A549 (cell line): ENCODE results near the gene LIMCH1. TPM values are rescaled to one million over a fixed set of nuclear protein-coding genes. Genes with fewer than 3 reads are reported as not detected.
A peak's percentile ranks its signal among the peaks of the same experiment; 100 is the strongest.
"Not testable (repeated sequence)": the region's sequence is repeated elsewhere in the genome, so short reads cannot be mapped to it uniquely, and the experiment has no call there.

Experiments
- ATAC-seq, 2 experiments: fragments of 200-7000 bp in 1 of 2; fragments of >200 bp in 1 of 2; cut with Nextera tagmentation in 1 of 2; cut with Tn5 transposase in 1 of 2; 3 replicates each; pipeline versions ENCODE4 v1.8.0 to v1.9.1; 2018 to 2020; ENCODE audit warnings: mild to moderate bottlenecking in 1 of 2, moderate library complexity in 1 of 2
- CTCF ChIA-PET: fragments of 300-600 bp; sonication (Branson Sonifier 250); formaldehyde crosslinking; extraction: SDS; loops from one replicate; lab custom pipeline; 2021; ENCODE audit warnings: antibody characterized with exemption, inconsistent platforms; lab: Yijun Ruan, JAX
- POLR2A ChIA-PET: fragments of 350-600 bp; formaldehyde crosslinking; extraction: SDS; loops from one replicate; lab custom pipeline; 2021; ENCODE audit warnings: antibody characterized with exemption, inconsistent platforms; lab: Yijun Ruan, JAX
- DNase-seq, 2 experiments: peaks; one replicate each; pipeline versions ENCODE4 v3.0.0 to v3.0.0-alpha.2; 2011 to 2016; ENCODE audit warnings: low read depth in 1 of 2, low spot score in 1 of 2
- FAIRE-seq: peaks from 2 replicates; lab custom pipeline; 2011; peaks lifted over from hg19 to GRCh38; lab: Jason Lieb, UNC
- H3K27ac ChIP-seq, 2 experiments: fragments of >200 bp; sonication (Bioruptor Twin); formaldehyde crosslinking; 3 replicates each; pipeline ENCODE4 v1.5.1; 2016 to 2017
- H3K4me1 ChIP-seq: fragments of >200 bp; sonication (Bioruptor Twin); formaldehyde crosslinking; 3 replicates; pipeline ENCODE4 v1.6.1; 2016
- H3K4me2 ChIP-seq: fragments of >200 bp; sonication (Bioruptor Twin); formaldehyde crosslinking; 3 replicates; pipeline ENCODE4 v1.6.1; 2016
- H3K4me3 ChIP-seq: fragments of >200 bp; sonication (Bioruptor Twin); formaldehyde crosslinking; 3 replicates; pipeline ENCODE4 v1.5.1; 2016
- H3K9me3 ChIP-seq: fragments of >200 bp; sonication (Bioruptor Twin); formaldehyde crosslinking; 3 replicates; pipeline ENCODE4 v1.6.1; 2016
- BHLHE40 ChIP-seq: IDR thresholded peaks from 2 replicates; pipeline ENCODE4 v1.6.1; 2012; ENCODE audit warnings: low read depth, low read length, inconsistent platforms
- CBX2 ChIP-seq: fragments of 200-600 bp; sonication (generic); IDR thresholded peaks from 2 replicates; pipeline ENCODE4 v1.6.1; 2016; ENCODE audit warnings: low read depth, mild to moderate bottlenecking, borderline replicate concordance
- CHD2 ChIP-seq: fragments of 150-350 bp; IDR thresholded peaks from 2 replicates; pipeline ENCODE4 v1.6.1; 2014; ENCODE audit warnings: low read length; ENCODE audit not compliant: partially characterized antibody
- EHMT2 ChIP-seq: fragments of 200-600 bp; sonication (generic); IDR thresholded peaks from 2 replicates; pipeline ENCODE4 v1.6.1; 2016; ENCODE audit warnings: antibody characterized with exemption, low read depth, mild to moderate bottlenecking, moderate library complexity
- FOSL2 ChIP-seq, 2 experiments: fragments of 450-650 bp in 1 of 2; fragments of >200 bp in 1 of 2; sonication (Bioruptor Twin) in 1 of 2; formaldehyde crosslinking; IDR thresholded peaks; 2 replicates each; pipeline versions ENCODE4 v1.5.0 to v1.6.1; 2016 to 2020; ENCODE audit warnings: mild to moderate bottlenecking in 1 of 2, moderate library complexity in 1 of 2
- GATA3 ChIP-seq: IDR thresholded peaks from 2 replicates; pipeline ENCODE4 v1.6.1; 2012; ENCODE audit warnings: borderline replicate concordance
- JUNB ChIP-seq: fragments of >200 bp; sonication (Bioruptor Twin); formaldehyde crosslinking; IDR thresholded peaks from 2 replicates; pipeline ENCODE4 v1.6.1; 2016
- KDM1A ChIP-seq: fragments of 200-600 bp; sonication (generic); IDR thresholded peaks from 2 replicates; pipeline ENCODE4 v1.6.1; 2016; ENCODE audit warnings: low read depth, mild to moderate bottlenecking
- MAZ ChIP-seq: fragments of 150-350 bp; IDR thresholded peaks from 2 replicates; pipeline ENCODE4 v1.6.1; 2014; ENCODE audit warnings: antibody characterized with exemption, low read depth, low read length, borderline replicate concordance
- MYC ChIP-seq: IDR thresholded peaks from 2 replicates; pipeline ENCODE4 v1.6.1; 2012; ENCODE audit warnings: mild to moderate bottlenecking, inconsistent platforms, low read length, improper control_type of control experiment, borderline replicate concordance
- NFE2L2 ChIP-seq: fragments of 150-350 bp; conservative IDR thresholded peaks from 2 replicates; pipeline ENCODE4 v1.6.1; 2014; ENCODE audit warnings: low read length
- PHF8 ChIP-seq: fragments of 200-600 bp; sonication (generic); IDR thresholded peaks from 2 replicates; pipeline ENCODE4 v1.6.1; 2016; ENCODE audit warnings: low read depth, mild to moderate bottlenecking, antibody characterized with exemption, moderate library complexity, borderline replicate concordance
- RAD21 ChIP-seq, 2 experiments: fragments of >200 bp in 1 of 2; sonication (Bioruptor Twin) in 1 of 2; formaldehyde crosslinking in 1 of 2; IDR thresholded peaks in 1 of 2; conservative IDR thresholded peaks in 1 of 2; 2 replicates in 1 of 2; 3 replicates in 1 of 2; pipeline ENCODE4 v1.6.1; 2012 to 2018; ENCODE audit warnings: inconsistent platforms in 1 of 2
- REST ChIP-seq: fragments of 200-600 bp; sonication (generic); IDR thresholded peaks from 2 replicates; pipeline ENCODE4 v1.6.1; 2016; ENCODE audit warnings: antibody characterized with exemption, mild to moderate bottlenecking, moderate library complexity
- SMC3 ChIP-seq: fragments of >200 bp; sonication (Bioruptor Twin); formaldehyde crosslinking; IDR thresholded peaks from 3 replicates; pipeline ENCODE4 v1.6.1; 2018; ENCODE audit warnings: inconsistent platforms
- ZFP36 ChIP-seq: fragments of 450-650 bp; IDR thresholded peaks from 2 replicates; pipeline ENCODE4 v1.6.1; 2014; ENCODE audit warnings: borderline replicate concordance; ENCODE audit not compliant: partially characterized antibody
- WGBS: methylation state at CpG from one replicate; pipeline ENCODE4 v1.1.6; 2017; ENCODE audit errors: missing lambda C conversion rate; 5-methylcytosine and 5-hydroxymethylcytosine counted together
- polyA plus RNA-seq, 4 experiments: library from polyadenylated mRNA; depleted of rRNA in 3 of 4; stranded (reverse); fragments of >200 nt; fragmentation: RNase III in 1 of 4; extraction: RNeasy Plus Mini Kit Qiagen cat#74134 plus additional on column Dnase treatment in 1 of 4; gene quantifications; 2 replicates in 3 of 4; 3 replicates in 1 of 4; pipeline ENCODE4 v1.2.3, GENCODE V29; 2011 to 2017
- TF ChIP-seq, protein P1 (sequence below): IDR thresholded peaks from 2 replicates; pipeline ENCODE4 v1.6.1; 2012

The LIMCH1 gene
- polyA plus RNA-seq, 2 of the 4 experiments (the other 2 are of a cell fraction) = 52.9 to 88.9 TPM

GRCh38 chr4:41709844-41710481, 172.0 kb downstream of the LIMCH1 start:
- TF ChIP-seq ZFP36 (no peak), FOSL2 (IDR thresholded peaks at IDR 0.05) (no peak), FOSL2 (CRISPR knock-in tag; IDR thresholded peaks at IDR 0.05) (peak; percentile 73), JUNB (peak; percentile 21; the same call in 1 of the 2 replicates), GATA3 (peak; percentile 10; the same call in 1 of the 2 replicates)
- TF ChIP-seq, all 56 proteins: peak for 3
- peak overlapping the region; percentile 62 for H3K4me2 ChIP-seq
- peak; percentile 76 to 80; a peak in 5 of 6 replicates for ATAC-seq
- peak overlapping the region; percentile 54 to 78 for H3K27ac ChIP-seq
- ChIA-PET CTCF (interaction anchor here (1.5 kb wide), 1 partner anchor 8 kb away, joined by 4 read pairs; no protein-coding TSS in a partner anchor), POLR2A (no interaction called here)
- peaks cover 27% of the 10 kb centered on the region for H3K4me1 ChIP-seq
- no peak for FAIRE-seq
- no peak overlapping the region for H3K4me3 ChIP-seq
- no peaks in the 10 kb centered on the region for H3K9me3 ChIP-seq
- WGBS = 21% methylated on average over 5 of the region's 5 CpGs
- DNase-seq = peak; percentile 38 to 82

GRCh38 chr4:41711654-41712053, 173.7 kb downstream of the LIMCH1 start:
- DNase-seq, H3K4me3 ChIP-seq, POLR2A ChIA-PET, ATAC-seq, H3K4me2 ChIP-seq, FAIRE-seq, H3K9me3 ChIP-seq: not testable (repeated sequence)
- CTCF ChIA-PET = interaction anchor here (1.2 kb wide), 1 partner anchor 13 kb away, joined by 3 read pairs; no protein-coding TSS in a partner anchor
- H3K4me1 ChIP-seq = peaks cover 27% of the 10 kb centered on the region
- 78% methylated on average over 2 of the region's 2 CpGs for WGBS
- H3K27ac ChIP-seq = peak overlapping the region in 1 of 2 experiments; percentile 78; a peak in 1 of 6 replicates

GRCh38 chr4:41712425-41712824, 174.5 kb downstream of the LIMCH1 start:
- Histone ChIP-seq H3K4me1 (peaks cover 27% of the 10 kb centered on the region), H3K4me3 (no peak overlapping the region), H3K4me2 (no peak overlapping the region), H3K27ac (no peak overlapping the region), H3K9me3 (no peaks in the 10 kb centered on the region)
- FAIRE-seq = no peak
- no peak for ATAC-seq
- WGBS = 42% methylated on average over 3 of the region's 3 CpGs
- ChIA-PET CTCF (interaction anchor here (1.2 kb wide), 1 partner anchor 14 kb away, joined by 3 read pairs; no protein-coding TSS in a partner anchor), POLR2A (no interaction called here)
- DNase-seq = no peak
- TF ChIP-seq PHF8 (no peak), FOSL2 (IDR thresholded peaks at IDR 0.05) (no peak), FOSL2 (CRISPR knock-in tag; IDR thresholded peaks at IDR 0.05) (peak; percentile 12; the same call in 1 of the 2 replicates), REST (no peak), RAD21 (conservative IDR thresholded peaks at IDR 0.05 in 1 of 2, IDR thresholded peaks at IDR 0.05 in 1 of 2) (no peak), SMC3 (no peak), BHLHE40 (no peak)

GRCh38 chr4:41713768-41714167, 175.8 kb downstream of the LIMCH1 start:
- no peak for FAIRE-seq
- Histone ChIP-seq H3K27ac (no peak overlapping the region), H3K9me3 (no peaks in the 10 kb centered on the region)
- no peak for ATAC-seq
- CTCF ChIA-PET = no interaction called here
- no peak for DNase-seq
- WGBS = 79% methylated on average over 1 of the region's 1 CpG
- TF ChIP-seq MAZ (no peak), CBX2 (no peak), NFE2L2 (no peak), EHMT2 (no peak), KDM1A (no peak), BHLHE40 (no peak), ZFP36 (no peak), CHD2 (no peak), PHF8 (no peak), MYC (no peak)
- TF ChIP-seq, protein P1, sequence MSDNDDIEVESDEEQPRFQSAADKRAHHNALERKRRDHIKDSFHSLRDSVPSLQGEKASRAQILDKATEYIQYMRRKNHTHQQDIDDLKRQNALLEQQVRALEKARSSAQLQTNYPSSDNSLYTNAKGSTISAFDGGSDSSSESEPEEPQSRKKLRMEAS = no peak
- TF ChIP-seq, all 56 proteins: peak for 0
- Histone ChIP-seq H3K4me3 (no peak overlapping the region), H3K4me1 (peaks cover 25% of the 10 kb centered on the region), H3K4me2 (no peak overlapping the region)
- POLR2A ChIA-PET = no interaction called here
